Mesendoderm (in vitro differentiated cells): ENCODE data around the gene KLF14.

Source experiments
- DNase-seq: peaks from one replicate; pipeline ENCODE4 v3.0.0; 2013
- H2AK5ac ChIP-seq: 2 replicates; pipeline ENCODE4 v1.6.1; 2013; ENCODE audit warnings: low read length, inconsistent platforms
- H2BK120ac ChIP-seq: 2 replicates; pipeline ENCODE4 v1.6.1; 2013; ENCODE audit warnings: low read depth, mild to moderate bottlenecking, low read length, moderate library complexity, mixed read lengths
- H2BK15ac ChIP-seq: replicated peaks from 2 replicates; pipeline ENCODE4 v1.6.1; 2013; ENCODE audit warnings: low read depth, mild to moderate bottlenecking, moderate library complexity
- H2BK5ac ChIP-seq: 2 replicates; pipeline ENCODE4 v1.6.1; 2013; ENCODE audit warnings: low read length, inconsistent platforms
- H3K18ac ChIP-seq: 2 replicates; pipeline ENCODE4 v1.6.1; 2013; ENCODE audit warnings: mild to moderate bottlenecking, low read length, mixed read lengths
- H3K23ac ChIP-seq: one replicate; pipeline ENCODE4 v1.6.1; 2013; ENCODE audit warnings: low read length
- H3K27ac ChIP-seq: 2 replicates; pipeline ENCODE4 v1.5.1; 2013; ENCODE audit warnings: low read depth, mild to moderate bottlenecking, inconsistent platforms, low read length, moderate library complexity
- H3K27me3 ChIP-seq: 2 replicates; pipeline ENCODE4 v1.6.1; 2013; ENCODE audit warnings: low read length, control low read depth, mild to moderate bottlenecking, inconsistent platforms; ENCODE audit not compliant: insufficient read depth, poor library complexity
- H3K36me3 ChIP-seq: 2 replicates; pipeline ENCODE4 v1.6.1; 2013; ENCODE audit warnings: low read length, inconsistent platforms; ENCODE audit not compliant: control insufficient read depth, insufficient read depth
- H3K4ac ChIP-seq: one replicate; pipeline ENCODE4 v1.6.1; 2013; ENCODE audit warnings: low read depth, mild to moderate bottlenecking, low read length, moderate library complexity
- H3K4me1 ChIP-seq: 2 replicates; pipeline ENCODE4 v1.6.1; 2013; ENCODE audit warnings: low read depth, low read length, inconsistent platforms; ENCODE audit not compliant: control insufficient read depth
- H3K4me2 ChIP-seq: 2 replicates; pipeline ENCODE4 v1.6.1; 2013; ENCODE audit warnings: low read length
- H3K4me3 ChIP-seq: 2 replicates; pipeline ENCODE4 v1.5.1; 2013; ENCODE audit warnings: mild to moderate bottlenecking, low read length
- H3K56ac ChIP-seq: one replicate; pipeline ENCODE4 v1.6.1; 2013; ENCODE audit warnings: low read length
- H3K79me1 ChIP-seq: 2 replicates; pipeline ENCODE4 v1.6.1; 2013; ENCODE audit warnings: low read length, inconsistent platforms
- H3K79me2 ChIP-seq: 2 replicates; pipeline ENCODE4 v1.6.1; 2013; ENCODE audit warnings: mild to moderate bottlenecking, low read length; ENCODE audit not compliant: control insufficient read depth, insufficient read depth
- H3K9ac ChIP-seq: 2 replicates; pipeline ENCODE4 v1.6.1; 2013; ENCODE audit warnings: low read length, inconsistent platforms
- H4K5ac ChIP-seq: one replicate; pipeline ENCODE4 v1.6.1; 2013; ENCODE audit warnings: low read length
- H4K8ac ChIP-seq: one replicate; pipeline ENCODE4 v1.6.1; 2013; ENCODE audit warnings: low read depth, mild to moderate bottlenecking, control low read depth, low read length, moderate library complexity
- WGBS: extraction: QIAGEN DNeasy Blood & Tissue Kit; methylation state at CpG from one replicate; pipeline ENCODE4 v1.1.7; 2013; ENCODE audit warnings: low lambda C conversion rate, missing lambda C conversion rate; ENCODE audit not compliant: insufficient coverage; ENCODE audit errors: extremely low coverage; 5-methylcytosine and 5-hydroxymethylcytosine counted together

The KLF14 gene

GRCh38 chr7:130723784-130724183 lies 10.2 kb downstream of the KLF14 start:
- H3K36me3 ChIP-seq = no peaks in the 10 kb centered on the region
- no peak overlapping the region for H4K5ac ChIP-seq
- H3K56ac ChIP-seq = no peak overlapping the region
- no peak overlapping the region for H3K4ac ChIP-seq
- no peak overlapping the region for H3K23ac ChIP-seq
- DNase-seq = peak; percentile 11
- no peaks in the 10 kb centered on the region for H3K79me1 ChIP-seq
- H3K4me1 ChIP-seq = no peaks in the 10 kb centered on the region
- no peak overlapping the region for H2BK15ac ChIP-seq
- H2AK5ac ChIP-seq = no peak overlapping the region
- H2BK5ac ChIP-seq = no peak overlapping the region
- no peak overlapping the region for H3K27ac ChIP-seq
- H3K4me3 ChIP-seq = no peak overlapping the region
- WGBS = no CpG with 5 or more reads among the region's 4 CpGs
- no peaks in the 10 kb centered on the region for H3K27me3 ChIP-seq
- no peak overlapping the region for H4K8ac ChIP-seq
- H3K18ac ChIP-seq = no peak overlapping the region
- H3K79me2 ChIP-seq = no peaks in the 10 kb centered on the region
- H2BK120ac ChIP-seq = no peak overlapping the region
- H3K4me2 ChIP-seq = no peak overlapping the region
- H3K9ac ChIP-seq = no peak overlapping the region

GRCh38 chr7:130721486-130722277 lies 12.3 kb downstream of the KLF14 start:
- H3K4me3 ChIP-seq = no peak overlapping the region
- H3K9ac ChIP-seq = no peak overlapping the region
- H2AK5ac ChIP-seq = no peak overlapping the region
- H3K18ac ChIP-seq = no peak overlapping the region
- H3K23ac ChIP-seq = no peak overlapping the region
- DNase-seq = peak; percentile 91
- H3K27ac ChIP-seq = no peak overlapping the region
- no peak overlapping the region for H4K8ac ChIP-seq
- no CpG with 5 or more reads among the region's 5 CpGs for WGBS
- H3K4me1 ChIP-seq = no peaks in the 10 kb centered on the region
- no peak overlapping the region for H3K4ac ChIP-seq
- H3K4me2 ChIP-seq = no peak overlapping the region
- H2BK5ac ChIP-seq = no peak overlapping the region
- no peaks in the 10 kb centered on the region for H3K79me2 ChIP-seq
- H2BK15ac ChIP-seq = no peak overlapping the region
- no peaks in the 10 kb centered on the region for H3K27me3 ChIP-seq
- H2BK120ac ChIP-seq = no peak overlapping the region
- H4K5ac ChIP-seq = no peak overlapping the region
- H3K79me1 ChIP-seq = no peaks in the 10 kb centered on the region
- H3K56ac ChIP-seq = no peak overlapping the region
- H3K36me3 ChIP-seq = no peaks in the 10 kb centered on the region

GRCh38 chr7:130719541-130719940 lies 14.5 kb downstream of the KLF14 start:
- Histone ChIP-seq H3K36me3 (no peaks in the 10 kb centered on the region), H3K23ac (no peak overlapping the region), H3K4me1 (no peaks in the 10 kb centered on the region), H2BK15ac (no peak overlapping the region), H3K79me2 (no peaks in the 10 kb centered on the region), H3K9ac (no peak overlapping the region), H3K27me3 (no peaks in the 10 kb centered on the region), H3K4me2 (no peak overlapping the region), H2BK5ac (no peak overlapping the region), H4K5ac (no peak overlapping the region), H4K8ac (no peak overlapping the region), H2AK5ac (no peak overlapping the region), H2BK120ac (no peak overlapping the region), H3K4ac (no peak overlapping the region), H3K27ac (no peak overlapping the region), H3K79me1 (no peaks in the 10 kb centered on the region), H3K18ac (no peak overlapping the region), H3K4me3 (no peak overlapping the region), H3K56ac (no peak overlapping the region)
- no peak for DNase-seq
- WGBS = no CpG with 5 or more reads among the region's 2 CpGs

- Histone ChIP-seq H2BK5ac (no peak overlapping the region), H3K18ac (no peak overlapping the region)
Observed at GRCh38 chr7:130712416-130712815, 21.6 kb downstream of the KLF14 start.

GRCh38 chr7:130708766-130709165 lies 25.2 kb downstream of the KLF14 start:
- no peak overlapping the region for H3K56ac ChIP-seq
- no peaks in the 10 kb centered on the region for H3K36me3 ChIP-seq
- H3K79me2 ChIP-seq = no peaks in the 10 kb centered on the region
- H3K23ac ChIP-seq = no peak overlapping the region
- H3K4ac ChIP-seq = no peak overlapping the region
- H3K27ac ChIP-seq = no peak overlapping the region
- H3K4me1 ChIP-seq = no peaks in the 10 kb centered on the region
- H3K18ac ChIP-seq = no peak overlapping the region
- H3K9ac ChIP-seq = no peak overlapping the region
- no peak overlapping the region for H3K4me3 ChIP-seq
- WGBS = no CpG with 5 or more reads among the region's 4 CpGs
- H3K27me3 ChIP-seq = no peaks in the 10 kb centered on the region
- H4K5ac ChIP-seq = no peak overlapping the region
- H2BK120ac ChIP-seq = no peak overlapping the region
- H3K4me2 ChIP-seq = no peak overlapping the region
- no peaks in the 10 kb centered on the region for H3K79me1 ChIP-seq
- H4K8ac ChIP-seq = no peak overlapping the region
- H2AK5ac ChIP-seq = no peak overlapping the region
- DNase-seq = no peak
- no peak overlapping the region for H2BK5ac ChIP-seq
- no peak overlapping the region for H2BK15ac ChIP-seq

More at GRCh38 chr7:130712416-130712815, 21.6 kb downstream of the KLF14 start:
- no peak overlapping the region for H4K5ac ChIP-seq
- no peak overlapping the region for H2BK15ac ChIP-seq
- DNase-seq = no peak
- no peaks in the 10 kb centered on the region for H3K36me3 ChIP-seq
- no peak overlapping the region for H2AK5ac ChIP-seq
- no peaks in the 10 kb centered on the region for H3K79me1 ChIP-seq
- no peaks in the 10 kb centered on the region for H3K79me2 ChIP-seq
- no peak overlapping the region for H3K27ac ChIP-seq
- H2BK120ac ChIP-seq = no peak overlapping the region
- no peak overlapping the region for H3K4me2 ChIP-seq
- H3K4me3 ChIP-seq = no peak overlapping the region
- no peaks in the 10 kb centered on the region for H3K27me3 ChIP-seq
- no peak overlapping the region for H3K23ac ChIP-seq
- H3K9ac ChIP-seq = no peak overlapping the region
- no peak overlapping the region for H3K56ac ChIP-seq
- WGBS = no CpG with 5 or more reads among the region's 3 CpGs
- H3K4ac ChIP-seq = no peak overlapping the region
- H3K4me1 ChIP-seq = no peaks in the 10 kb centered on the region
- H4K8ac ChIP-seq = no peak overlapping the region

- Histone ChIP-seq H2BK15ac (no peak overlapping the region), H3K4me3 (no peak overlapping the region), H3K27ac (no peak overlapping the region), H3K27me3 (no peaks in the 10 kb centered on the region), H3K9ac (no peak overlapping the region), H3K79me2 (no peaks in the 10 kb centered on the region), H4K5ac (no peak overlapping the region), H3K79me1 (no peaks in the 10 kb centered on the region), H3K4ac (no peak overlapping the region), H2BK120ac (no peak overlapping the region), H2AK5ac (no peak overlapping the region), H2BK5ac (no peak overlapping the region), H3K56ac (no peak overlapping the region), H3K4me2 (no peak overlapping the region), H3K36me3 (no peaks in the 10 kb centered on the region), H3K4me1 (no peaks in the 10 kb centered on the region), H4K8ac (no peak overlapping the region), H3K18ac (no peak overlapping the region), H3K23ac (no peak overlapping the region)
- WGBS = no CpG with 5 or more reads among the region's 4 CpGs
- DNase-seq = no peak
Observed at GRCh38 chr7:130708001-130708400, 26.0 kb downstream of the KLF14 start.
